CD4-positive, alpha-beta T cell (primary cell): Measurements from ENCODE around the gene AUTS2. TPM values are rescaled to one million over a fixed set of nuclear protein-coding genes. Genes with fewer than 3 reads are reported as not detected.

Experiments used
- ATAC-seq: fragments of 200-7000 bp; cut with Tn5 transposase; one replicate; pipeline ENCODE4 v1.10.0; 2022; ENCODE audit warnings: mild to moderate bottlenecking; ENCODE audit not compliant: poor library complexity
- CTCF ChIA-PET: fragments of 350-600 bp; sonication (Branson Sonifier 250); formaldehyde crosslinking; loops from one replicate; lab custom pipeline; 2021; ENCODE audit warnings: antibody characterized with exemption, inconsistent platforms; lab: Charles Lee
- POLR2A ChIA-PET: fragments of 350-600 bp; sonication (Branson Sonifier 250); formaldehyde crosslinking; loops from one replicate; lab custom pipeline; 2021; ENCODE audit warnings: antibody characterized with exemption, inconsistent platforms; lab: Charles Lee
- DNase-seq, 14 experiments: peaks; one replicate each; pipeline ENCODE4 v3.0.0-alpha.2; 2013 to 2020; ENCODE audit warnings: mixed read lengths in 2 of 14
- H3K27ac ChIP-seq, 2 donors: one replicate each; pipeline versions ENCODE4 v1.5.1 to v1.7.0; 2013; ENCODE audit warnings: low read length in 2 of 2, low read depth in 1 of 2, mild to moderate bottlenecking in 1 of 2
- H3K27me3 ChIP-seq, 2 experiments: 1 replicate in 1 of 2; 2 replicates in 1 of 2; pipeline versions ENCODE4 v1.6.1 to v1.7.0; 2013; ENCODE audit warnings: low read length in 2 of 2, control low read depth in 1 of 2, mild to moderate bottlenecking in 1 of 2, moderate library complexity in 1 of 2; ENCODE audit not compliant: insufficient read depth in 2 of 2, control insufficient read depth in 1 of 2
- H3K36me3 ChIP-seq: one replicate; pipeline ENCODE4 v1.6.1; 2013; ENCODE audit warnings: low read length, control low read depth; ENCODE audit not compliant: insufficient read depth
- H3K4me1 ChIP-seq: one replicate; pipeline ENCODE4 v1.6.1; 2013; ENCODE audit warnings: low read length, control low read depth; ENCODE audit not compliant: insufficient read depth
- H3K4me3 ChIP-seq: one replicate; pipeline ENCODE4 v1.5.1; 2013; ENCODE audit warnings: mild to moderate bottlenecking, low read length, moderate library complexity
- H3K9me3 ChIP-seq, 2 experiments: 1 replicate in 1 of 2; 2 replicates in 1 of 2; pipeline versions ENCODE4 v1.6.1 to v1.7.0; 2013; ENCODE audit warnings: low read length in 2 of 2, mild to moderate bottlenecking in 2 of 2, control low read depth in 1 of 2, moderate library complexity in 1 of 2; ENCODE audit not compliant: control insufficient read depth in 1 of 2, insufficient read depth in 1 of 2
- H3K27ac Mint-ChIP-seq: one replicate; pipeline ENCODE4 v1.8.0; 2020; ENCODE audit warnings: mixed read lengths
- H3K27me3 Mint-ChIP-seq: one replicate; pipeline ENCODE4 v1.8.0; 2021; ENCODE audit warnings: mixed read lengths
- H3K36me3 Mint-ChIP-seq: one replicate; pipeline ENCODE4 v1.8.0; 2021; ENCODE audit warnings: low read depth, mixed read lengths
- H3K4me1 Mint-ChIP-seq: one replicate; pipeline ENCODE4 v1.8.0; 2021; ENCODE audit warnings: low read depth, mixed read lengths
- H3K4me3 Mint-ChIP-seq: one replicate; pipeline ENCODE4 v1.8.0; 2020; ENCODE audit warnings: mild to moderate bottlenecking, mixed read lengths
- H3K9me3 Mint-ChIP-seq: one replicate; pipeline ENCODE4 v1.8.0; 2020; ENCODE audit warnings: mixed read lengths
- CTCF ChIP-seq: fragments of 200-600 bp; IDR thresholded peaks from one replicate; pipeline ENCODE4 v1.8.0; 2022; ENCODE audit warnings: antibody characterized with exemption, mild to moderate bottlenecking
- intact Hi-C, 2 experiments: fragments of 100-400 bp; cut with DNase I in 1 of 2; cut with micrococcal nuclease in 1 of 2; formaldehyde crosslinking; loops; one replicate each; pipeline versions ENCODE4 v1.15.1 to v1.9.0; 2023 to 2025; cut with DNase I, micrococcal nuclease
- total RNA-seq, 174 experiments: library from RNA in 2 of 174; stranded (reverse) in 2 of 174; gene quantifications; one replicate each; pipeline ENCODE4 v1.2.3 and lab custom pipeline; 2021 to 2026

The AUTS2 gene
- total RNA-seq, 2 experiments from 2014 or later = 43.6 to 47.6 TPM

GRCh38 chr7:69942573-69942972 is 344.3 kb downstream of the AUTS2 start:
- no peaks in the 10 kb centered on the region for H3K36me3 ChIP-seq
- no peak for TF ChIP-seq CTCF
- Mint-ChIP-seq H3K9me3 (no peaks in the 10 kb centered on the region), H3K27me3 (no peaks in the 10 kb centered on the region), H3K4me1 (peaks cover 16% of the 10 kb centered on the region), H3K27ac (no peak overlapping the region), H3K4me3 (no peak overlapping the region), H3K36me3 (no peaks in the 10 kb centered on the region)
- ChIA-PET POLR2A (no interaction called here), CTCF (no interaction called here)
- DNase-seq = no peak
- no peak overlapping the region for H3K4me3 ChIP-seq
- no peak for ATAC-seq
- intact Hi-C loops = no loop called here
- no peaks in the 10 kb centered on the region for H3K9me3 ChIP-seq
- H3K27ac ChIP-seq = no peak overlapping the region
- H3K4me1 ChIP-seq = no peaks in the 10 kb centered on the region
- H3K27me3 ChIP-seq = no peaks in the 10 kb centered on the region

- no peak for ATAC-seq
- Histone ChIP-seq H3K4me1 (no peaks in the 10 kb centered on the region), H3K27ac (no peak overlapping the region), H3K4me3 (no peak overlapping the region), H3K9me3 (no peaks in the 10 kb centered on the region), H3K36me3 (no peaks in the 10 kb centered on the region), H3K27me3 (no peaks in the 10 kb centered on the region)
- POLR2A ChIA-PET = no interaction called here
- H3K4me3 Mint-ChIP-seq = no peak overlapping the region
- CTCF ChIA-PET = no interaction called here
- no peak overlapping the region for H3K27ac Mint-ChIP-seq
- no peaks in the 10 kb centered on the region for H3K27me3 Mint-ChIP-seq
- no peaks in the 10 kb centered on the region for H3K4me1 Mint-ChIP-seq
- H3K9me3 Mint-ChIP-seq = no peaks in the 10 kb centered on the region
- intact Hi-C loops = no loop called here
- TF ChIP-seq CTCF = no peak
- no peaks in the 10 kb centered on the region for H3K36me3 Mint-ChIP-seq
- DNase-seq = no peak
These were observed 348.6 kb downstream of the AUTS2 start for GRCh38 chr7:69946901-69947300.

- peaks cover 7% of the 10 kb centered on the region for H3K4me1 Mint-ChIP-seq
- H3K27ac Mint-ChIP-seq = no peak overlapping the region
- no peak for DNase-seq
- no peaks in the 10 kb centered on the region for H3K36me3 Mint-ChIP-seq
- no peak for ATAC-seq
- Histone ChIP-seq H3K27ac (no peak overlapping the region), H3K9me3 (no peaks in the 10 kb centered on the region), H3K4me1 (no peaks in the 10 kb centered on the region), H3K4me3 (no peak overlapping the region), H3K36me3 (no peaks in the 10 kb centered on the region), H3K27me3 (no peaks in the 10 kb centered on the region)
- ChIA-PET POLR2A (no interaction called here), CTCF (no interaction called here)
- H3K9me3 Mint-ChIP-seq = no peaks in the 10 kb centered on the region
- no peaks in the 10 kb centered on the region for H3K27me3 Mint-ChIP-seq
- intact Hi-C loops = no loop called here
- no peak overlapping the region for H3K4me3 Mint-ChIP-seq
- TF ChIP-seq CTCF = no peak
These were observed 349.7 kb downstream of the AUTS2 start for GRCh38 chr7:69947998-69948397.
